Measurements from ENCODE around the gene REN. TPM values are rescaled to one million over a fixed set of nuclear protein-coding genes. Genes with fewer than 3 reads are reported as not detected.

The REN gene
- total and polyA plus RNA-seq, 2 of the 13 experiments (the other 11 are each of a cell fraction or from before 2014, with no cell fraction given) = not detected

DNA sequence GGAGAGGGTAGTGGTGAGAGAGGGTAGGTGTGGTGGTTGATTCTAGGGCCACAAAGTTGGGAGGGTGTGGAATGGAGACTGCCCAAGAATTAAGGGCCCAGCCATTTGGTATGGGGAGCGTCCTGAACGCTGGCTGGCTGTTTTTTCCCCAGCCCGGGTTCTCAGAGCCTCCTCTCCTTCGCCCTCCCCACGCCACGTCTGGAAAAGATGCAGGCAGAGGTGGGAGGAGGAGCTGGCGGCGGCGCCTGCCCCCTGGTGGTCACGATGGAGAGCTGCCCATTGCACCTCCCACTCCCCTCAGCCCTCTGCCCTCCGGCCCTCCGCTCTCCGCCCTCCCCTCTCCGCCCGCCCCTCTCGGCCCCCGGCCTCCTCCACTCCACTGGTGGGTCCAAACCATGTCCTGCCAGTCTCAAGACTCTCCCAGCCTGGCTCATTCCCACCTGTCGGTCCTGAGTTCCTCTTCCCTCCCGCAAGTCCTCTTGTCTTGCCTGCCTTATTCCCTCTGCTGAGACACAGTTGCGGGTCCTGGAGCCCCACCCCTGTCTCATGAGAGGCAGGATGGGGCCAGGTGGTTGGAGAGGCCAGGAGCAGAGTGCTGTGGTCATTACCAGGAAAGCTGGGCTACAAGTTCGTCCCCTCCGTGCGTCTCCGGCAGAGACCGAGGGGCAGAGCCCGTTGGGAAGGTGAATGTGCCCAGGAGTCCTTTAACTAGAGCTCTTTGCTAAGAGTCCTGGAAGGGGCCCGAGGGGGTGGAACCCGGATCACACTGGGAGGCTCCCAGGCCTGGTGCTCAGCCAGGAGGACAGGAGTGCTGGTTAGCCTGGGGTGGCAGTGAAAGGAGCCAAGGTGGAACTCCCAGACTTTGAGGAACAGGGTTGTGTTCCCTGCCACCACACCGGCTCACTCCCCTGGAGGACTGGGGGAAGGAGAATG lies 36.9 kb downstream of the REN start (continued):
- TF ChIP-seq, protein P1, sequence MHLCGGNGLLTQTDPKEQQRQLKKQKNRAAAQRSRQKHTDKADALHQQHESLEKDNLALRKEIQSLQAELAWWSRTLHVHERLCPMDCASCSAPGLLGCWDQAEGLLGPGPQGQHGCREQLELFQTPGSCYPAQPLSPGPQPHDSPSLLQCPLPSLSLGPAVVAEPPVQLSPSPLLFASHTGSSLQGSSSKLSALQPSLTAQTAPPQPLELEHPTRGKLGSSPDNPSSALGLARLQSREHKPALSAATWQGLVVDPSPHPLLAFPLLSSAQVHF (CRISPR knock-in tag; IDR thresholded peaks at IDR 0.05) = no peak
- no peak for TF ChIP-seq ZBTB8A (CRISPR knock-in tag; IDR thresholded peaks at IDR 0.05; ENCODE audit: borderline replicate concordance, low read depth)
- TF ChIP-seq AHR (CRISPR knock-in tag; IDR thresholded peaks at IDR 0.05) = peak; percentile 76; the same call in 1 of the 2 replicates
- TF ChIP-seq, protein P2, sequence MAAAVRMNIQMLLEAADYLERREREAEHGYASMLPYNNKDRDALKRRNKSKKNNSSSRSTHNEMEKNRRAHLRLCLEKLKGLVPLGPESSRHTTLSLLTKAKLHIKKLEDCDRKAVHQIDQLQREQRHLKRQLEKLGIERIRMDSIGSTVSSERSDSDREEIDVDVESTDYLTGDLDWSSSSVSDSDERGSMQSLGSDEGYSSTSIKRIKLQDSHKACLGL (CRISPR knock-in tag; IDR thresholded peaks at IDR 0.05) = no peak
- no peak for TF ChIP-seq MAF1 (CRISPR knock-in tag; IDR thresholded peaks at IDR 0.05; ENCODE audit: borderline replicate concordance)
- no peak for TF ChIP-seq NR2F1 (CRISPR knock-in tag; IDR thresholded peaks at IDR 0.05)
- TF ChIP-seq MIER2 (CRISPR knock-in tag; IDR thresholded peaks at IDR 0.05) = no peak
- no peak for TF ChIP-seq PCBP2 (optimal IDR thresholded peaks at IDR 0.05; ENCODE audit: low read depth, low read length, poor library complexity, severe bottlenecking)
- TF ChIP-seq ZEB1 (IDR thresholded peaks at IDR 0.05; ENCODE audit: insufficient replicate concordance, low read depth) = no peak
- no peak for TF ChIP-seq SSRP1 (CRISPR knock-in tag; IDR thresholded peaks at IDR 0.05)
- TF ChIP-seq KAT8 (CRISPR knock-in tag; IDR thresholded peaks at IDR 0.05) = no peak; the same call in 1 of the 2 replicates
- TF ChIP-seq SATB2 (CRISPR knock-in tag; IDR thresholded peaks at IDR 0.05) = no peak
- peak; percentile 68 for TF ChIP-seq ZNF687 (CRISPR knock-in tag; IDR thresholded peaks at IDR 0.05)
- TF ChIP-seq FOSL1 (CRISPR knock-in tag; IDR thresholded peaks at IDR 0.05; ENCODE audit: borderline replicate concordance) = no peak
- TF ChIP-seq SMC3 (IDR thresholded peaks at IDR 0.05; ENCODE audit: low read length) = peak; percentile 34; the same call in 1 of the 2 replicates
- no peak for TF ChIP-seq CBX1 (IDR thresholded peaks at IDR 0.05; ENCODE audit: low read depth)
- TF ChIP-seq, protein P3, sequence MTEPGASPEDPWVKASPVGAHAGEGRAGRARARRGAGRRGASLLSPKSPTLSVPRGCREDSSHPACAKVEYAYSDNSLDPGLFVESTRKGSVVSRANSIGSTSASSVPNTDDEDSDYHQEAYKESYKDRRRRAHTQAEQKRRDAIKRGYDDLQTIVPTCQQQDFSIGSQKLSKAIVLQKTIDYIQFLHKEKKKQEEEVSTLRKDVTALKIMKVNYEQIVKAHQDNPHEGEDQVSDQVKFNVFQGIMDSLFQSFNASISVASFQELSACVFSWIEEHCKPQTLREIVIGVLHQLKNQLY (CRISPR knock-in tag; IDR thresholded peaks at IDR 0.05) = no peak
- TF ChIP-seq THAP11 (CRISPR knock-in tag; IDR thresholded peaks at IDR 0.05) = 0 out of 2 replicates have a peak, but pooled peaks have one; percentile 17
- TF ChIP-seq PHF8 (CRISPR knock-in tag; IDR thresholded peaks at IDR 0.05) = peak; percentile 28; the same call in 1 of the 2 replicates
- TF ChIP-seq HOXA9 (CRISPR knock-in tag; IDR thresholded peaks at IDR 0.05; ENCODE audit: borderline replicate concordance) = no peak
- 0 out of 2 replicates have a peak, but pooled peaks have one; percentile 42 for TF ChIP-seq ZNF619 (CRISPR knock-in tag; IDR thresholded peaks at IDR 0.05)
- TF ChIP-seq, protein P4, sequence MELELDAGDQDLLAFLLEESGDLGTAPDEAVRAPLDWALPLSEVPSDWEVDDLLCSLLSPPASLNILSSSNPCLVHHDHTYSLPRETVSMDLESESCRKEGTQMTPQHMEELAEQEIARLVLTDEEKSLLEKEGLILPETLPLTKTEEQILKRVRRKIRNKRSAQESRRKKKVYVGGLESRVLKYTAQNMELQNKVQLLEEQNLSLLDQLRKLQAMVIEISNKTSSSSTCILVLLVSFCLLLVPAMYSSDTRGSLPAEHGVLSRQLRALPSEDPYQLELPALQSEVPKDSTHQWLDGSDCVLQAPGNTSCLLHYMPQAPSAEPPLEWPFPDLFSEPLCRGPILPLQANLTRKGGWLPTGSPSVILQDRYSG (CRISPR knock-in tag; IDR thresholded peaks at IDR 0.05) = no peak

Measured in HepG2 (cell line).